GM12891 (cell line): ENCODE results near the gene PTGIS.

Experiments
- POLR2A ChIP-seq: IDR thresholded peaks from 2 replicates; pipeline ENCODE4 v1.6.1; 2011; ENCODE audit warnings: low read depth, low read length, control low read depth
- POLR2AphosphoS5 ChIP-seq: IDR thresholded peaks from 2 replicates; pipeline ENCODE4 v1.6.1; 2011; ENCODE audit warnings: low read depth, low read length, control low read depth
- POU2F2 ChIP-seq: IDR thresholded peaks from 2 replicates; pipeline ENCODE4 v1.6.1; 2011; ENCODE audit warnings: low read depth, mild to moderate bottlenecking, control low read depth, low read length, moderate library complexity
- SPI1 ChIP-seq: IDR thresholded peaks from 2 replicates; pipeline ENCODE4 v1.6.1; 2011; ENCODE audit warnings: low read depth, low read length, control low read depth
- TAF1 ChIP-seq: IDR thresholded peaks from 2 replicates; pipeline ENCODE4 v1.6.1; 2011; ENCODE audit warnings: low read depth, low read length, control low read depth

- TF ChIP-seq POLR2AphosphoS5 (no peak), POLR2A (no peak), SPI1 (no peak), TAF1 (no peak), POU2F2 (no peak)
Measured at GRCh38 chr20:49583669-49584417, 15.9 kb upstream of the PTGIS start.
